ENCODE results near the gene RAB37. TPM values are rescaled to one million over a fixed set of nuclear protein-coding genes. Genes with fewer than 3 reads are reported as not detected.

Gene RAB37
- total and polyA plus RNA-seq, 2 of the 13 experiments (the other 11 are each of a cell fraction or from before 2014, with no cell fraction given), result 0.91 to 3.7 TPM

- H2AFZ ChIP-seq (ENCODE audit: low read length), result no peak overlapping the region
- H3K4me3 ChIP-seq (replicated peaks in 1 of 3; ENCODE audit: insufficient read depth in 1 of 3, low read depth in 2 of 3, low read length in 3 of 3), result no peak overlapping the region
- H3K4me2 ChIP-seq (ENCODE audit: low read depth, low read length), result no peak overlapping the region
- no peaks in the 10 kb centered on the region for H3K9me3 ChIP-seq (ENCODE audit: low read length)
- peaks cover 38 to 77% of the 10 kb centered on the region in 2 experiments for H3K36me3 ChIP-seq (replicated peaks in 1 of 2; ENCODE audit: control insufficient read depth in 1 of 2, insufficient read depth in 2 of 2, low read length in 2 of 2)
- in situ Hi-C loops (cut with HindIII; ENCODE audit: extremely low pct_ligation_motif_present, low pct_unique_long_range_greater_than_20kb) (no loop called here), intact Hi-C loops (cut with micrococcal nuclease; ENCODE audit: unreplicated experiment) (no loop called here)
- ChIA-PET POLR2A (interaction anchor here (1.0 to 29.3 kb wide), 4 partner anchors 15 to 104 kb away, joined by 3 to 1459 read pairs (median 83); partner anchors contain the start of genes NHERF1 and RAB37), CTCF (ENCODE audit: low intra/inter-chr PET ratio, low total read pairs) (interaction anchor here (2.5 to 12.2 kb wide), 2 partner anchors 11 to 22 kb away, joined by 7 to 219 read pairs; partner anchors contain the start of gene NHERF1)
- FAIRE-seq (no peak), DNase-seq (ENCODE audit: low spot score) (no peak), ATAC-seq (peak; percentile 0; the same call in 1 of the 3 replicates)
- no TSS peak for BruUV-seq (replicated peaks)
- peaks cover 94% of the 10 kb centered on the region for H3K4me1 ChIP-seq (ENCODE audit: insufficient read depth, low read length)
- H3K27ac ChIP-seq (ENCODE audit: extremely low read length, insufficient read depth, low read length), result peak overlapping the region; percentile 36
- H3K27me3 ChIP-seq (ENCODE audit: control insufficient read depth in 1 of 2, insufficient read depth in 2 of 2, low read length in 2 of 2), result no peaks in the 10 kb centered on the region
- 81% methylated on average over 4 of the region's 6 CpGs for WGBS (ENCODE audit: low lambda C conversion rate)
- H3K79me2 ChIP-seq (ENCODE audit: insufficient read depth, low read length), result peaks cover 30% of the 10 kb centered on the region
- H4K20me1 ChIP-seq (ENCODE audit: insufficient read depth, low read length), result peaks cover 20% of the 10 kb centered on the region; the same call in 1 of the 2 replicates
- H3K9ac ChIP-seq (ENCODE audit: insufficient read depth, low read depth, low read length), result no peak overlapping the region
- TF ChIP-seq MTF1 (CRISPR knock-in tag; IDR thresholded peaks at IDR 0.05) (no peak), ZNF333 (CRISPR knock-in tag; IDR thresholded peaks at IDR 0.05; ENCODE audit: borderline replicate concordance) (0 out of 2 replicates have a peak, but pooled peaks have one; percentile 43), ZNF30 (CRISPR knock-in tag; IDR thresholded peaks at IDR 0.05) (no peak), TOPORS (CRISPR knock-in tag; IDR thresholded peaks at IDR 0.05) (peak; percentile 74; the same call in 1 of the 2 replicates), TMF1 (CRISPR knock-in tag; IDR thresholded peaks at IDR 0.05; ENCODE audit: low read depth) (0 out of 2 replicates have a peak, but pooled peaks have one; percentile 20), ZNF766 (CRISPR knock-in tag; IDR thresholded peaks at IDR 0.05; ENCODE audit: borderline replicate concordance) (0 out of 2 replicates have a peak, but pooled peaks have one; percentile 16), ZNF383 (CRISPR knock-in tag; IDR thresholded peaks at IDR 0.05; ENCODE audit: borderline replicate concordance) (0 out of 2 replicates have a peak, but pooled peaks have one; percentile 54), POLR2AphosphoS2 (IDR thresholded peaks at IDR 0.05; ENCODE audit: low read depth, low read length) (peak; percentile 87), MYC (CRISPR knock-in tag; IDR thresholded peaks at IDR 0.05; ENCODE audit: borderline replicate concordance) (0 out of 2 replicates have a peak, but pooled peaks have one; percentile 16), ZNF574 (CRISPR knock-in tag; IDR thresholded peaks at IDR 0.05) (0 out of 2 replicates have a peak, but pooled peaks have one; percentile 4), BRF2 (CRISPR knock-in tag; IDR thresholded peaks at IDR 0.05) (peak; percentile 59; the same call in 1 of the 2 replicates), KLF12 (CRISPR knock-in tag; IDR thresholded peaks at IDR 0.05; ENCODE audit: borderline replicate concordance) (0 out of 2 replicates have a peak, but pooled peaks have one; percentile 45), SETDB1 (CRISPR knock-in tag; IDR thresholded peaks at IDR 0.05; ENCODE audit: borderline replicate concordance) (no peak), ZNF703 (CRISPR knock-in tag; IDR thresholded peaks at IDR 0.05; ENCODE audit: borderline replicate concordance) (no peak), SALL2 (CRISPR knock-in tag; IDR thresholded peaks at IDR 0.05) (peak; percentile 69), ZNF251 (CRISPR knock-in tag; IDR thresholded peaks at IDR 0.05) (peak; percentile 53; the same call in 1 of the 2 replicates), BCL3 (CRISPR knock-in tag; IDR thresholded peaks at IDR 0.05) (0 out of 2 replicates have a peak, but pooled peaks have one; percentile 3), ZNF546 (CRISPR knock-in tag; conservative IDR thresholded peaks at IDR 0.05) (0 out of 2 replicates have a peak, but pooled peaks have one; percentile 53), ZFYVE20 (CRISPR knock-in tag; IDR thresholded peaks at IDR 0.05; ENCODE audit: borderline replicate concordance, low read depth) (0 out of 2 replicates have a peak, but pooled peaks have one; percentile 30)
Observed at GRCh38 chr17:74769266-74769855, 32.3 kb downstream of the RAB37 start.

Data from HepG2 (cell line).